Measurements from ENCODE around the gene SLC12A2. TPM values are rescaled to one million over a fixed set of nuclear protein-coding genes. Genes with fewer than 3 reads are reported as not detected.

SLC12A2 gene
- polyA plus RNA-seq, 1 donor (not counting 4 experiments of a cell fraction or from before 2014, with no cell fraction given) = 15.5 TPM

DNA sequence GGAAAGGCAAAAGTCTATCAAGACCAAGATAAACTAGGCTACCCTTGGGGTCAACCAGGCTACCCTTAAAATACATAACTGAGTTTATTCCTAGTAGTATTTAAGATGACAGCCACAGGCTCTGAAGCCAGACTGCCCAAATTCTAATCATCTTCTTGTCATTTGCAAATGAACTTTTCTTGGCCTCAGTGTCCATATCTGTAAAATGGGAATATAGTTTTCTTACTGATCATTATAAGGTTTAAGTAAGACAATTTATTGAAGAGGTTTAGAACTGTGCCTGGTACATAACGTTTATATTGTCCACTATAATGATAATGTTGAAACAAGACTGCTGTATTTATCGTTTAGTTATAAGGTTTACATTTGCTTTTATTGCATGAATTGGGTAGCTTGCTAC is 112.5 kb downstream of the SLC12A2 start:
- Histone ChIP-seq H3K79me2 (ENCODE audit: control insufficient read depth, insufficient read depth, low read length) (no peaks in the 10 kb centered on the region), H3K27ac (ENCODE audit: control insufficient read depth, insufficient read depth, low read length) (no peak overlapping the region), H3K36me3 (ENCODE audit: control insufficient read depth in 2 of 2, extremely low read depth in 1 of 2, insufficient read depth in 2 of 2, low read length in 2 of 2) (no peaks in the 10 kb centered on the region), H3K9me3 (ENCODE audit: control insufficient read depth, low read depth, low read length) (no peaks in the 10 kb centered on the region), H3K27me3 (ENCODE audit: control insufficient read depth, extremely low read depth, insufficient read depth, low read length) (no peaks in the 10 kb centered on the region), H4K20me1 (ENCODE audit: control insufficient read depth, extremely low read depth, insufficient read depth, low read length) (no peaks in the 10 kb centered on the region), H3K4me3 (ENCODE audit: control insufficient read depth in 2 of 3, extremely low read depth in 1 of 3, insufficient read depth in 2 of 3, low read depth in 1 of 3, low read length in 3 of 3) (no peak overlapping the region), H3K4me2 (ENCODE audit: control insufficient read depth, extremely low read depth, insufficient read depth, low read depth, low read length) (no peak overlapping the region), H3K4me1 (ENCODE audit: control insufficient read depth, extremely low read depth, insufficient read depth, low read length) (no peaks in the 10 kb centered on the region), H2AFZ (ENCODE audit: control insufficient read depth, low read length) (no peak overlapping the region), H3K9me1 (ENCODE audit: control insufficient read depth, extremely low read depth, insufficient read depth, low read length) (no peaks in the 10 kb centered on the region), H3K9ac (ENCODE audit: control insufficient read depth, extremely low read depth, insufficient read depth, low read length) (no peak overlapping the region)
- no peak for TF ChIP-seq EZH2 (IDR thresholded peaks at IDR 0.05; ENCODE audit: low read length)
- TF ChIP-seq, protein P1, sequence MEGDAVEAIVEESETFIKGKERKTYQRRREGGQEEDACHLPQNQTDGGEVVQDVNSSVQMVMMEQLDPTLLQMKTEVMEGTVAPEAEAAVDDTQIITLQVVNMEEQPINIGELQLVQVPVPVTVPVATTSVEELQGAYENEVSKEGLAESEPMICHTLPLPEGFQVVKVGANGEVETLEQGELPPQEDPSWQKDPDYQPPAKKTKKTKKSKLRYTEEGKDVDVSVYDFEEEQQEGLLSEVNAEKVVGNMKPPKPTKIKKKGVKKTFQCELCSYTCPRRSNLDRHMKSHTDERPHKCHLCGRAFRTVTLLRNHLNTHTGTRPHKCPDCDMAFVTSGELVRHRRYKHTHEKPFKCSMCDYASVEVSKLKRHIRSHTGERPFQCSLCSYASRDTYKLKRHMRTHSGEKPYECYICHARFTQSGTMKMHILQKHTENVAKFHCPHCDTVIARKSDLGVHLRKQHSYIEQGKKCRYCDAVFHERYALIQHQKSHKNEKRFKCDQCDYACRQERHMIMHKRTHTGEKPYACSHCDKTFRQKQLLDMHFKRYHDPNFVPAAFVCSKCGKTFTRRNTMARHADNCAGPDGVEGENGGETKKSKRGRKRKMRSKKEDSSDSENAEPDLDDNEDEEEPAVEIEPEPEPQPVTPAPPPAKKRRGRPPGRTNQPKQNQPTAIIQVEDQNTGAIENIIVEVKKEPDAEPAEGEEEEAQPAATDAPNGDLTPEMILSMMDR (optimal IDR thresholded peaks at IDR 0.05 in 1 of 3, IDR thresholded peaks at IDR 0.05 in 1 of 3, conservative IDR thresholded peaks at IDR 0.05 in 1 of 3; ENCODE audit: extremely low read depth in 1 of 3, insufficient read depth in 2 of 3, low read length in 3 of 3) = no peak
- dilution Hi-C loops (cut with MboI; ENCODE audit: extremely low pct_ligation_motif_present, low sequenced_read_pairs) = no loop called here
- DNase-seq (ENCODE audit: low read depth, low spot score) = no peak
- no peak for FAIRE-seq

DNA sequence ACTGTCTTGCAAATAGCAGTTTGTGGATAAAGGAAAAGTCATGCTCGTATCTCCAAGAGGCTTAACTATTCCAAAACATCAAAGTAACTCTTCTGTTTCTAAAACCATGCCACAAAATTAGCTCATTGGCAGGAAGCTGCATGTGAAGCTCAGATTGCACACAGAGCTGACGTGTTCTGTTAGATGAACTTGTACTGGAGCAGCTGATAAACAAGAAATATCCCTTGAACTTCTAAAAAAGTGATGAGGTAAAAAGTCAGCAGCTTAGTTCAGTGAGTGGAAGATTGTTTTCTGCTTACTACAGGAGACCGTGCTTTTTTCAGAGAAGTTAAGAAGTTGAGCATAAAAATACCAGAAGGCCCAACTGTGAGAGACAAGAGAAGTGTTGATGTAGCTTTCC is 113.2 kb downstream of the SLC12A2 start:
- H3K9ac ChIP-seq (ENCODE audit: control insufficient read depth, extremely low read depth, insufficient read depth, low read length) = no peak overlapping the region
- H4K20me1 ChIP-seq (ENCODE audit: control insufficient read depth, extremely low read depth, insufficient read depth, low read length) = no peaks in the 10 kb centered on the region
- no peaks in the 10 kb centered on the region for H3K27me3 ChIP-seq (ENCODE audit: control insufficient read depth, extremely low read depth, insufficient read depth, low read length)
- FAIRE-seq = no peak
- H3K4me1 ChIP-seq (ENCODE audit: control insufficient read depth, extremely low read depth, insufficient read depth, low read length) = peaks cover 3% of the 10 kb centered on the region
- no peak overlapping the region for H3K4me3 ChIP-seq (ENCODE audit: control insufficient read depth in 2 of 3, extremely low read depth in 1 of 3, insufficient read depth in 2 of 3, low read depth in 1 of 3, low read length in 3 of 3)
- TF ChIP-seq EZH2 (IDR thresholded peaks at IDR 0.05; ENCODE audit: low read length) = no peak
- TF ChIP-seq, protein P1 (optimal IDR thresholded peaks at IDR 0.05 in 1 of 3, IDR thresholded peaks at IDR 0.05 in 1 of 3, conservative IDR thresholded peaks at IDR 0.05 in 1 of 3; ENCODE audit: extremely low read depth in 1 of 3, insufficient read depth in 2 of 3, low read length in 3 of 3) = no peak
- H3K79me2 ChIP-seq (ENCODE audit: control insufficient read depth, insufficient read depth, low read length) = no peaks in the 10 kb centered on the region
- H3K4me2 ChIP-seq (ENCODE audit: control insufficient read depth, extremely low read depth, insufficient read depth, low read depth, low read length) = no peak overlapping the region
- no peaks in the 10 kb centered on the region for H3K9me1 ChIP-seq (ENCODE audit: control insufficient read depth, extremely low read depth, insufficient read depth, low read length)
- DNase-seq (ENCODE audit: low read depth, low spot score) = no peak
- no peak overlapping the region for H3K27ac ChIP-seq (ENCODE audit: control insufficient read depth, insufficient read depth, low read length)
- H3K36me3 ChIP-seq (ENCODE audit: control insufficient read depth in 2 of 2, extremely low read depth in 1 of 2, insufficient read depth in 2 of 2, low read length in 2 of 2) = no peaks in the 10 kb centered on the region
- dilution Hi-C loops (cut with MboI; ENCODE audit: extremely low pct_ligation_motif_present, low sequenced_read_pairs) = no loop called here
- no peak overlapping the region for H2AFZ ChIP-seq (ENCODE audit: control insufficient read depth, low read length)
- H3K9me3 ChIP-seq (ENCODE audit: control insufficient read depth, low read depth, low read length) = no peaks in the 10 kb centered on the region

All from keratinocyte (primary cell).